Fibroblast of the conjunctiva (primary cell): Measurements from ENCODE around the gene WDR73.
"Not testable (repeated sequence)": the region's sequence is repeated elsewhere in the genome, so short reads cannot be mapped to it uniquely, and the experiment has no call there.

Experiments
- DNase-seq: peaks from one replicate; pipeline ENCODE4 v3.0.0-alpha.2; 2010; ENCODE audit warnings: low read depth

Gene WDR73

DNA sequence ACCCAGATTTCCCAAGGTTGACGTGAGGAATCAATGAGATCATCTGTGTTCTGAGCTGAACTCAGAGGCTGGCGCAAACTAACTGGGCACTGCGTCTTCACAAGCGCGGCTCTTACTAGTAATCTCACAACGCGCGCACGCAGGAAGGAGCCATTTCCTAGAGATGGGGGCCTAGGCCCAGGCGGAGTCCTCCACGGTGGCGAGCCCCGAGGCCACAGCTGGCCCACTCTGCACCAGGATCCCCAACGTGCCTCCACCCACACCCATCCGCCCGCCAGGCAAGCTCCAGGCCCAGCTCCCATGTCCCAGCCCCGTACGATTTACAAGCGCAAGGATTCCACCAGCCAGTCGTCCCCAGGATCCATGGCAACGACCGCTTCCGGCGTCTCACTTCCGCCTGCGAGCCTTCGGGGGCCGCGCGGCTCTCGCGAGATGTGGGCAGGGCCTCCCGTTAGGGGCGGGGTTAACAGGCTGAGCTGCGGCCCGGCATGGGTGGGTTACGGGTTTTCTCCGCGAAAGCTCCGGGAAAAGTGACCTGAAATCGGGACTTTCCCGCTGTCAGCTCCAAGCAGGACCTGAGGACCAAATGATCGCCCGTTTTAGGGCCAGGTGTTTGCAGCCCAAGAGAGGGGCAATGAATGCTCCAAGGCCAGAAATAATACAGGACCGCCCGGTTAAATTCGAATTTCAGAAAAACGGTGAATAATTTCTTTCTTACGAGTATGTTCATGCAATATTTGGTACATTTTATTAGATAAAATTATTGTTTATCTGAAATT lies at the start of gene WDR73:
Gene WDR73, minus strand, starts transcription at position 374 of the 779 bp plus-strand sequence. Its CDS starts 9 bp downstream, at position 365.
- peak; percentile 87 for DNase-seq

DNA sequence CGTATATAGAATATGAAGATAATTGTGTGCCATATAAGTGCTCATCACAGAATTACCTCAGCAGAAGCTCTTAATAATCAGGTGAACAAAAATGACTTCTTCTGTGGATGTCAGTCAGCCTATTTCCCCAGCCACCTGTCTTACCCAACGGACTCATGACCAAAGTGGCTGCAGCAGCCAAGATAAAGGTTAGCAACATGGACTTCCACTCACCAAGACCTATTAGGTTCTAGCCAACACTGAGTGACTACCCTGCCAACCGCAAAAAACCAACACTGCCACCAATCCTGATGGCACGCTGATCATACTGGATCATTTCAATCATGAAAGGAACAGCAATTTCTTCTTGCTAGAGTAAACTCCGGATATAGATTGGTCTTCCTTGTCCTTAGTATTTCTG lies 49.7 kb upstream of the WDR73 start:
- DNase-seq = no peak

DNA sequence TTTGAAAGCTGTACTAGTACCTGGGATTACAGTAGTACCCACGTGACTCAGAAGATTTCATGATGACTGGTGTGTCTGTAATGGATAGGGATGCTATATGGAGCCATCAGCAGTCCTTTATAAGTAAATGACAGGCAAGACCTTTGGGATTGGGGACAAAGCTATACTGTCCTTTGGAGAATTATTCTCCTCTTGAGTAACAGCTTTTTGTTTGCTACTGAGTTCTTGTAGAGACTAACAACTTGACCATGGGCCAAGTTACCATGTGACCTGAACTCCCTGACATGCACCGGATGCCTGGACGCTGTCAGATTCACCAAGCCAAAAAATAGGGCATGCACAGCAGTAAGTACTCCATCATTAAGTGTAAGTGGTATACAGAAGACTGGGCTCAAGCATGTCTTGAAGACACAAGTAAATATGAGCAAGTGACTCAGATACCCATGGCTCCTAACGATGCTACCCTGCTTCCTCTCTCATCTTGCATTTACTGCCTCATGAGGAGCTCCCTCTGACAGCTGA lies 48.9 kb upstream of the WDR73 start:
- DNase-seq = no peak

DNA sequence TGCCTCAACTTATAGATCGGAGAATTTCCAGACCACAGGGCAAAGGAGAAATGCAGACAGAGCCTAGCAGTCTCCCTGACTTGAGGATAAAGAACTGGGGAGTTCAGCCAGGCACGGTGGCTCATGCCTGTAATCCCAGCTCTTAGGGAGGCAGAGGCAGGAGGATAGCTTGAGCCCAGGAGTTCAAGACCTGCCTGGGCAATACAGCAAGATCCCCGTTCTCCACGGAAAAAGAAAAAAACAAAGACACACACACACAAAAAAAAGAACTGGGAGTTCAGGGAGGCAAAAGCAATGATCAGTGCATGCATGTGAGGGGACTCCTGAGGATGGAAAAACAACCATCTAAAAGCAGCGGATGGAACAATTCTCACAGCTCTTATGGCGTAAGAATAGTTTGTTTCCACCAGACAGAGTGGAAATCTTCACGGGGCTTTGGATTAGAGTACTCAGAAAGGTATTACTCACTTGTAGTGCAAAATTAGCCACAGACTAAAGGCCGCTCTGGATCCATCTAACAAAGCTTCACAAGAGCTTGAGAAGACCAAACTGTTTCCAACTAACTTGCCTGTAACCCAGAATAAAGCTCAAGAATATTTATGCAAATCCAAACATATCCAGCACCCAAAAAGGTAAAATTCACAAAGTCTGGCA lies 45.6 kb upstream of the WDR73 start:
- DNase-seq = no peak

DNA sequence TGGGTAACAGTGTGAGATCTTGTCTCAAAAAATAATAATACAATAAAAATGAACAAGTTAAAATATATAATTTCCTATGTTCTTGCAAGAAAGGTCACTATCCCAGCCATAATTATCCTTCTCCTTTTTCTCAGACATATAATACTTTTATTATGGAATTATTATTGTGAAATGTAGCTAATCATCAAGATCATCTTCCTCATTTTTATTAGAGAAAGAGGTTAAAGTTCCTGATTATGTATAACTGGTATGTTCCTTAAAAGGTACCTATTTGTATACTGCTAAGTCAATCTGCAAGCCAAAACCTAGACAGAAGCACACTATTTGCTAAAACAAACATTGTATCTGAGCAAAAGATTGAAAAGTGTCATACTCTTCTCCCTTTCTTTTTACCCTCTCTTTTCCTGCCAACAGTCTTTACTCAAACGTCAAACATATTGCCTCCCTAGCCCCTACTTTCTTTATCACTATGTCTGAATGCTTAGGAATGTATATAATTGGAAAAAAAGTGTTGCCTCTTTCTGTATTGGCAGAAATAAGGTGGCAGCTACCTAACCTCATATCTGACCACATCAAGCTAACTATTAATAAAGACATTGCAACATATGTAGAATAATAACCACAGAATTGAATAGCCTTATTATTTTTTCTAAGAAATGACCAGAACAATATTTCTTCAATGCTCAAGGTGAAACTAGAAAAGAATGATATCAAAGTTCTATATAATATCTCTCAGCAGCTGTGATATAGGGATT lies 43.3 kb upstream of the WDR73 start:
- no peak for DNase-seq

DNA sequence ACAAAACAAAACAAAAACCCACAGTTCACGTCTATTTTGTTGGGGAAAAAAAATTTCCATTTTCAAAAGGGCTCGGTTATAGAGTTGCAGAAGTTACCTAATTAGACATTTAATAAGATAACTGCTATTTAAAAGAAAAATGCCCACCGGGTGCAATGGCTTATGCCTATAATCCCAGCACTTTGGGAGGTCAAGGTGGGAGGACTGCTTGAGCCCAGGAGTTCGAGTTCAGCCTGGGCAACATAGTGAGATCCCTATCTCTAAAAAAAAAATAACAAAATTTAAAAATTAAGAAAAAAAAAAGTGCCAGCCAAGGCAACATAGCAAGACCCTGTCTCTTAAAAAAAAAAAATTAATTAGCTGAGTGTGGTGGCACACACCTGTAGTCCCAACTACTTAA lies 42.7 kb upstream of the WDR73 start:
- DNase-seq = no peak

DNA sequence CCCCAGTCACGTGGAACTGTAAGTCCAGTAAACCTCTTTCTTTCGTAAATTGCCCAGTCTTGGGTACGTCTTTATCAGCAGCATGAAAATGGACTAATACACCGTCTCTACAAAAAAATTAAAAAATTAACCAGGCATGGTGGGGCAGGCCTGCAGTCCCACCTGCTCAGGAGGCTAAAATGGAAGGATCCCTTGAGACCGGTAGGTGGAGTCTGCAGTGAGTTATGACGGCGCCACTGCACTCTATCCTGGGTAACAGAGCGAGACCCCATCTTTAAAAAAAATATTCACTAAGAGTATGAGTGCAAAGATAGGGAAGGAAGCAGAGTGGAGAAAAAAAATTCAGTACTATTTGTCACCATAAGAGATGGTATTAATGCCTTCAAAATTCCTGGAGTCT lies 36.3 kb upstream of the WDR73 start:
- DNase-seq = no peak

DNA sequence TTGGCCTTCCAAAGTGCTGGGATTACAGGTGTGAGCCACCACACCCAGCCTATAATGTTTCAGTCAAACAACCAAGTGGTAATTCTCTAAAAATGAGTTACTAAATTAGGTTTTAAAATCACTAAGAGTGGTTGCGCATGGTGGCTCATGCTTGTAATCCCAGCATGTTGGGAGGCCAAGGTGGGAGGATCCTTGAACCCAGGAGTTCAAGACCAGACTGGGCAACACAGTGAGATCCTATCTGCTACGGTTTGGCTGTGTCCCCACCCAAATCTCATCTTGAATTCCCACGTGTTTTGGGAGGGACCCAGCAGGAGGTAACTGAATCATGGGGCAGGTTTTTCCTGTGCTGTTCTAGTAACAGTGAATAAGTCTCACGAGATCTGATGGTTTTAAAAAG lies 35.8 kb upstream of the WDR73 start:
- DNase-seq = no peak

DNA sequence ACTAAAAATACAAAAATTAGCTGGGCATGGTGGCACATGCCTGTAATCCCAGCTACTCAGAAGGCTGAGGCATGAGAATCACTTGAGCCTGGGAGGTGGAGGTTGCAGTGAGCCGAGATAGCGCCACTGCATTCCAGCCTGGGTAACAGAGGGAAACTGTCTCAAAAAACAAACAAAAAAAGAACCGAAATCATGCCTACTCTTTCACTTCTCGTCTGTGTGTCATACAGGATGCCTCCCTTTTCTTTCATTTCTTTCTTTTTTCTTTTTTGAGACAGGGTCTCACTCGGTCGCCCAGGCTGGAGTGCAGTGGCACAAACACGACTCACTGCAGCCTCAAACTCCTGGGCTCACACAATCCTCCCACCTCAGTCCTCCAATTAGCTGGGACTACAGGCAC lies 32.4 kb upstream of the WDR73 start:
- not testable (repeated sequence) for DNase-seq

DNA sequence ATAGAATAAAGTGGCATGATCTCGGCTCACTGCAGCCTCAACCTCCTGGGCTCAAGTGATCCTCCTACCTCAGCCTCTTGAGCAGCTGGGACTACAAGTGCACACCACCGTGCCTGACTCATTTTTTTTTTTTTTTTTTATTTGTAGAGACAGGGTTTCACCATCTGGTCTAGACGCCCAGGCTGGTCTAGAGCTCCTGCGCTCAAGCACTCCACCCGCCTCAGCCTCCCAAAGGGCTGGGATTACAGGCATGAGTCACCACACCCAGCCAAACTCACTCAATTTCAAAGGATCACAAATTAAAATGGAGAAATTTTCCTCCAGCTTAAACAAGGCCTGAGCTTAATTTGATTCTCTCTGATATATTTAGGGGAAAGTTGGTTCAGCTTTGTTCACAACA lies 31.2 kb upstream of the WDR73 start:
- DNase-seq = peak; percentile 83

DNA sequence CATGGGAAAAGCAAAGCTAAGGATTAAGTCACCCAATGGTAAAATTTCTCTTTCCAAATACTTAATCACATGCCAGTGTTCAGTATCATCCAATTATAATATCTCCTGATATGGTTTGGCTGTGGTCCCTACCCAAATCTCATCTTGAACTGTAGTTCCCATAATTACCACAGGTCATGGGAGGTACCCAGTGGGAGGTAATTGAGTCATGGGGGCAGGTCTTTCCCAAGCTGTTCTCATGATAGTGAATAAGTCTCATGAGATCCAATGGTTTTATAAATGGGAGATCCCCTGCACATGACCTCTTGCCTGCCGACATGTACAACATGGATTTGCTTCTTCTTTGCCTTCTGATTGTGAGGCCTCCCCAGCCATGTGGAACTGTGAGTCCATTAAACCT lies 30.0 kb upstream of the WDR73 start:
- no peak for DNase-seq

DNA sequence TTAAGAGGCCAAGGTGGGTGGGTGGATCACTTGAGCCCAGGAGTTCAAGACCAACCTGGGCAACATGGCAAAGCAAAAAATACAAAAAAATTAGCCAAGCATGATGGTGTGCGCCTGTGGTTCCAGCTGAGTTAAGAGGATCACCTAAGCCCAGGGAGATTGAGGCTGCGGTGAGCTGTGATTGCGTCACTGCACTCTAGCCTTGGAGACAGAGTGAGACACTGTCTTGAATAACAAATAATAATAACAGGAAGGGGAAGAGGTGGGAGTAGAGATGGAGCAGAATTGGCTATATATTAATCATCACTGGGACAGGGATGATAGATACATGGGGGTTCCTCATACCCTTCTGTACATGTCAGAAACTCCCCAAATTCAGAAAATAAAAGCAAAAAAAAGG lies 27.7 kb upstream of the WDR73 start:
- DNase-seq = no peak

DNA sequence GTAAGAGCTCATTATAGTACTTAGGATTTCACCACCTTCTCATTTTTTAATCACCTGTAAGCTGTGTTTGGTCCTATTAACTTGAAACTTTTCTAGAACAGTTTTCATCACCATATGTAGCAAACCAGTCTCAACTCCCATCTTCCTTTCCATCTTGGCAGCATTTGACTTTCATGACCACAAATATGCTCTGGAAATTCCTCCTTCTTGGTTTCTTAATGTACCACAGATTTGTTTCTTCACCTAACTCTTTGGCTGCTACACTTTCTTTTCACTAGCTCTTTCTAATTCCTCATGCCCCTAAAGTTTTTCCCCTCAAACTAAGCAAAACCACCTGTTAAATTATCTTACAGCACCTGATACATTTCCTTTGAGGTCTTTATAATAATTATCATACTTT lies 17.1 kb upstream of the WDR73 start:
- peak; percentile 63 for DNase-seq

DNA sequence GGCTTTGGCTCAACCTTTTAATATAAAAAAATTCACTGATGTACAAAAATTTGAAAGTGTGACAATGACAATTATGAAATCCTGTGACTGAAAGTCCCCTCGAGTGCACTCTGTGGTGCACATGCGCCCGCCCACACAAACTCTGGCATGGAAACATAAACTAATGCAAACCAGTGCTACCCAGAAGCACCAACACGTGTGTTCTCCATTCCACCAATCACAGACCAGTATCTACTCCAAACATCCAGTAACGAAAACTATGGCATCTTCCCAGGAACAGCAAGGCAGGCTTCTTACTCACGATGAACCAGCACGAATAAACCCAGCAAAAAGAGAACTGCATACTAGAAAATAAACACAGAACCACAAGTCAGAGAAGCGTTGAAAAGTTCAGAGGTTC lies 15.6 kb upstream of the WDR73 start:
- DNase-seq = peak; percentile 69

DNA sequence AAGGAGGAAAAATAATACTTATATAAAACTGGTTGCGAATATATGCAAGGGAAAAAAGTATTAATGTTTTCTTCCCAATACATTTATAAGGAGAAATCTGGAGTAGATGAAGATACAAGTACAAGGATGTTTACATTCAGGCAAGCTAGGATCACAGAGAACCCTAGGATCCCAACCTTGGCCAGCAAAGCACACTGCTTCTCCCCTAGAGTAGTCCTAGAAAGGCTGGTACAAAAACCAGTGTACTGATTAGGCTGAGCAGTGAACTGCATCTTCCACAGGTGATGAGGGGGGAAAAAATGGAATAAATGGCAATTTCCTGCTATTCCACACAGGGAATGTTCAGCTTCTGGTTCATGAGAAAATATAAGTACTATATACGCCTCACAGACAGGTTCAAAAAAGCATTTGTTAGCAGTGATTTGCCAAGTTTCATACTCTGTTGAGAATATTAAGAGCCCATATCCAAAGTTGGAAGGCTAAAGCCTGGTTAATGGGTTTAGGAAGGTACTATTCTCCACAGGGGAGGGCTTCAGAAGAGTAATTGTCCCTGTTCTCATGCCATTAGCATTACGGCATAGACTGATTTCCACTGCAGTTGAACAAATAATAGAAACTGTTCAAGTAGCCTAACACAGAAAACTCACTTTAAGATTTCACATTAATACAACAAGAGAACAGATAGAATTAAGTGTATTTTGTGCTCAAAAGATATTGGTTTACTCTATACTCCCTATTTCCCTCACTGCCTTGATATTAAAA lies 14.3 kb upstream of the WDR73 start:
- DNase-seq = no peak

DNA sequence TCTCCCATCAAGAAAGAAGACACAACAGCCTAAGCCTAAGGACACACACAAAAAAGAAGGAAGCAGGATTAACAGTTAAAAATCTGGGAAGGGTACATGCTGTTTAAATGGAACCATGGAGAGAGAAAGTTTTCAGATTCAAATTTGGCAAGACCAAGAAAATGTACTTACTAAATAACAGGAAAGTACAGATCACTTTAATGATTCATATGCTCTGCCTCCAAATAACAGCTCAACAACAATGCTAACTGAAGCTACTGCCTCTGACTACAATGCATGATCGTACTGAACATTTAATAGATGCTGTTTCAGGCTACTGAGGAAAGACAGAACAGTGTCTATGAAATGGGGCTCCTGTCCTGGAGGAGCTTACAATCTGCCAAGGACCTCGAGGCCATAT lies 12.3 kb upstream of the WDR73 start:
- DNase-seq = no peak

DNA sequence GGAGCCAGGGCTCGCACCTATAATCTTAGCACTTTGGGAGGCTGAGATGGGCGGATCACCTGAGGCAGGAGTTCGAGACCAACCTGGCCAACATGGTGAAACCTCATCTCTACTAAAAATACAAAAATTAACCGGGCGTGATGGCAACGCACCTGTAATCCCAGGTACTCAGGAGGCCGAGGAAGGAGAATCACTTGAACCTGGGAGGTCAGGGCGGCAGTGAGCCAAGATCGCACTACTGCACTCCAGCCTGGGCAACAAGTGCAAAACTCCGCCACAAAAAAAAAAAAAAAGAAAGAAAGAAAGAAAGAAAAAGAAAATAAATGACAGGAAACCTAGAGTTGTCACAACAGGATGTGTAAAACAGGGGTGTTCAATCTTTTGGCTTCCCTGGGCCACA lies 6.9 kb upstream of the WDR73 start:
- no peak for DNase-seq

DNA sequence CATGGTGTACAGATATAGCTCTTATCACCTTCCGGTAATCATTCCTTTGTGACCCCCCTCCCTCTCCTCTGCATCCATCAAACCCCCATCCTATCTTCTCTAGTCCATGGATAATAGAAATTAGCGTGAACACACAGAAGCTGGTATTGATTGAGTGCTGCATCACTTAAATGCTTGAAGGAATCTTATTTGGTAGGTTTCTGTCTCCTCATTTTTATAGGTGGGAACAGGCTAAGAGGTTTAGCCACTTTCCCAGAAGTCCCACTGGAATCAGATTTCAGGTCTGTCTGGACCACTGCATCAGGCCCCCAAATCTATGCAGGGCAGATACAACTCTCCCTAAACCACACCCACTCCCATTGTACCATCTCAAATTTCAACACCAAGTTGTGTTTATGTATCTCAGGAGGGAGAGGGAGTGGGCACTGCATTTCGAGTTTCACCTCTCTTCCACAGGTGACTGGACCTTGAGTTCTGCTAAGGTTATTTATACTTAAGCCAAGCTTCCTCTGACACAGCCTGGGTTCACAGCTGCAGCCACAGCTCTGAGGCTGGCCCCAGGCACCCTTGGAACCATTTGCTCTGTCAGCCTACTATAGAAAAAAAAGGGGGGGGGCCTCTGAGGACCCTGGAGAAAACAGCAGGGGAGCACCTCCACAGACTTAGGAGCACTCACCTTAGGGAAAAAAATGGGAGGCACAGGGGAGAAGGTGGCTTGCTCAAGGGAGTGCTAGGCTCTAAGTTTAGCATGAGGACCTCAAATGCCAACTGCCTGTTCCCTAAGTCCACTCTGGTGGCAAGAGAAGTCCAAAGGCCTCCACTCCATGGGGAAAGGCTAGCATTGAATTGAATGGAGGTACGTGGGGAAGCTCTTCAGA lies 6.1 kb upstream of the WDR73 start:
- DNase-seq = no peak

DNA sequence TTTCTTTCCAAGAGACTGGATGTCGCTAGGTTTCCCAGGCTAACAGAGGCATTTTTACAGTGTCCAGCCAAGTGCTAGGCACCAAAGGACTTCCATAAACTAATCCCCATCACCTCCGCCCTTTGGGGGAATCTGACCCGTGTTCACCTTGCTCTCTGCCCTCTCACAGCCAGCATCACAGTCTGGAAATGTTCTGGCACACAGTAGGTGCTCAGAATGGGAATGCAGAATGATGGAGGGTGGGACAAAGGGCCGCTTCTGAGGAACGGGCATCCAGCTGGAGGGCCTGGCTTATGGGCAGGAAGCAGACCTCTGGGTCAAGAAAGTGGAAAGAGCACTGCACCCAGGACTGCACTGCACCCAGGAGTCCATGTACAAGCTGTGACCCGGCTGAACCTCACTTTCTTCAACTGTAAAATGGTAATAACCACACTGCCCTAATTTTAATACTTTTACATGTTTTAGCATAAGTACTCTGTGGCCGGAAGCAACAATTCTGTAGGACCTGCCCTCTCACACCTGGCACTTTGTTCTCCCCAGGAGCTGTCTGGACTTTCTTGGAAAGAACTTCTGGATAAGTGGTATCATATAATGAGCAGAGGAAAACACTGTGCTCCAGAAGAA lies 4.8 kb upstream of the WDR73 start:
- no peak for DNase-seq

DNA sequence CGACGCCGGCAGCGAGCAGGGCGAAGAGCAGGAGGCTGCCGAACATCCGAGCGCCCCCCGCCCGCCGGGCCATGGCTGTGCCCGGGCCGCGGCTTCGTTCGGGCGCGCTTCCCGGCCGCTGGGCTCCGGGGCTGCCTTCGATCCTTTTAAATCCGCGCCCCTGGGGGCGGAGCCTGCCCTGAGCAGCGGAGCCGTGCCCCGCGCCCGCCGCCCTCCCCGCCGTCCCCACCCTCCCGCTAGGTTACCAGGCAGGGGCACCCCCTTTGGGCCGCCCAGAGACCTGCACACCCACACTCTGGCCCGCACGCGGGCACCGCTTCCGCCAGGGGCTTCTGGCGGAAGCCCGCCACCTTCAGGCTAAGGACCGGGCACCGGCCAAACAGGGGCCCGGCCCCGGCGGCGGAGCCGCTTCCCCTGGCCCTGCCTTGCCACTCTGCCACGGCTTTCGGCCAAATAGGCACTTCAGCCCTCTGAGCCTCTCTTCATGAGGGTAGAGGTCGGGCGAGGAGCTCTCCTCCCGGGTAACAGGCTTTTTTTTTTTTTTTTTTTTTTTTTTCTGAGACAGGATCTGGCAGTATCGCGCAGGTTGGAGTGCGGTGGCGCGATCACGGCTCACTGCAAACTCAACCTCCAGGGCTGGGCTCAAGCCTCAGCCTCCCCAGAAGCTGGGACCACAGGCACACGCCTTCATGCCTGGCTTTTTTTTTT lies 4.2 kb upstream of the WDR73 start, which contains the start of gene NMB:
Gene NMB, minus strand, starts transcription at position 120 of the 708 bp plus-strand sequence. Its CDS starts 47 bp downstream, at position 73.
- peak; percentile 55 for DNase-seq
